B cell (primary cell): ENCODE measurements around the gene DNAJC1. TPM values are rescaled to one million over a fixed set of nuclear protein-coding genes. Genes with fewer than 3 reads are reported as not detected.

Source experiments
- ATAC-seq: fragments of 200-7000 bp; cut with Tn5 transposase; one replicate; pipeline ENCODE4 v1.10.0; 2021; ENCODE audit warnings: low read depth, mild to moderate bottlenecking, moderate number of reproducible peaks, moderate library complexity
- CTCF ChIA-PET: fragments of 350-600 bp; sonication (Branson Sonifier 250); formaldehyde crosslinking; loops from one replicate; lab custom pipeline; 2021; ENCODE audit warnings: antibody characterized with exemption, inconsistent platforms; lab: Charles Lee
- POLR2A ChIA-PET: fragments of 350-600 bp; sonication (Branson Sonifier 250); formaldehyde crosslinking; loops from one replicate; lab custom pipeline; 2021; ENCODE audit warnings: antibody characterized with exemption; lab: Charles Lee
- DNase-seq: peaks from one replicate; pipeline ENCODE4 v3.0.0; 2013
- H2AFZ ChIP-seq: 2 replicates; pipeline ENCODE4 v1.6.1; 2012; ENCODE audit warnings: mild to moderate bottlenecking, low read depth, low read length; ENCODE audit not compliant: insufficient read depth, poor library complexity, severe bottlenecking
- H3K27ac ChIP-seq, 2 donors: 1 replicate in 1 of 2; 2 replicates in 1 of 2; pipeline ENCODE4 v1.5.1; 2012 to 2013; ENCODE audit warnings: low read length in 2 of 2, mild to moderate bottlenecking in 2 of 2, moderate library complexity in 1 of 2
- H3K27me3 ChIP-seq, 4 experiments: fragments of 200-600 bp in 1 of 4; sonication (generic) in 1 of 4; replicated peaks in 1 of 4; 1 replicate in 2 of 4; 2 replicates in 2 of 4; pipeline versions ENCODE4 v1.6.1 to v1.7.0; 2013 to 2016; ENCODE audit warnings: low read length in 3 of 4, mild to moderate bottlenecking in 2 of 4, mixed read lengths in 1 of 4, moderate library complexity in 1 of 4; ENCODE audit not compliant: insufficient read depth in 4 of 4, control insufficient read depth in 3 of 4; ENCODE audit errors: control extremely low read depth in 1 of 4
- H3K36me3 ChIP-seq, 2 experiments: replicated peaks in 1 of 2; 1 replicate in 1 of 2; 2 replicates in 1 of 2; pipeline versions ENCODE4 v1.6.1 to v1.7.1; 2013; ENCODE audit warnings: low read length in 1 of 2; ENCODE audit not compliant: insufficient read depth in 2 of 2, control insufficient read depth in 1 of 2; ENCODE audit errors: control extremely low read depth in 1 of 2, extremely low read depth in 1 of 2
- H3K4me1 ChIP-seq, 2 donors: fragments of 200-600 bp in 1 of 2; sonication (generic) in 1 of 2; 1 replicate in 1 of 2; 2 replicates in 1 of 2; pipeline versions ENCODE4 v1.5.1 to v1.6.1; 2013 to 2017; ENCODE audit warnings: low read length in 2 of 2; ENCODE audit not compliant: control insufficient read depth in 2 of 2, insufficient read depth in 2 of 2
- H3K4me2 ChIP-seq: replicated peaks from 2 replicates; pipeline ENCODE3; 2012; ENCODE audit warnings: mild to moderate bottlenecking, low read depth, low read length; ENCODE audit not compliant: poor library complexity, severe bottlenecking
- H3K4me3 ChIP-seq, 5 experiments: fragments of 200-600 bp in 1 of 5; sonication (generic) in 1 of 5; 1 replicate in 3 of 5; 2 replicates in 2 of 5; pipeline versions ENCODE4 v1.5.1 to v1.7.0; 2011 to 2016; ENCODE audit warnings: low read length in 4 of 5, mild to moderate bottlenecking in 4 of 5, low read depth in 2 of 5, control low read depth in 1 of 5, moderate library complexity in 1 of 5; ENCODE audit not compliant: insufficient read depth in 1 of 5; ENCODE audit errors: control extremely low read depth in 1 of 5, extremely low read depth in 1 of 5
- H3K79me2 ChIP-seq: fragments of 200-600 bp; sonication (generic); one replicate; pipeline ENCODE4 v1.6.0; 2016; ENCODE audit warnings: low read length; ENCODE audit not compliant: control insufficient read depth, insufficient read depth
- H3K9ac ChIP-seq: fragments of 200-600 bp; sonication (generic); 2 replicates; pipeline ENCODE4 v1.6.1; 2017; ENCODE audit warnings: mild to moderate bottlenecking, low read length, moderate library complexity
- H3K9me3 ChIP-seq, 3 donors: one replicate each; pipeline versions ENCODE4 v1.6.1 to v1.7.1; 2013; ENCODE audit warnings: low read length in 2 of 3; ENCODE audit not compliant: control insufficient read depth in 2 of 3, insufficient read depth in 1 of 3; ENCODE audit errors: control extremely low read depth in 1 of 3
- H4K20me1 ChIP-seq: 2 replicates; pipeline ENCODE4 v1.6.0; 2012; ENCODE audit warnings: mild to moderate bottlenecking, low read length; ENCODE audit not compliant: insufficient read depth, control insufficient read depth, poor library complexity, severe bottlenecking
- H3K27ac Mint-ChIP-seq: one replicate; pipeline ENCODE4 v1.8.0; 2021; ENCODE audit warnings: mixed read lengths
- H3K27me3 Mint-ChIP-seq: one replicate; pipeline ENCODE4 v1.8.0; 2021; ENCODE audit warnings: mixed read lengths
- H3K4me1 Mint-ChIP-seq: one replicate; pipeline ENCODE4 v1.8.0; 2021; ENCODE audit warnings: mixed read lengths
- H3K4me3 Mint-ChIP-seq: one replicate; pipeline ENCODE4 v1.8.0; 2021; ENCODE audit warnings: mixed read lengths
- H3K9me3 Mint-ChIP-seq: one replicate; pipeline ENCODE4 v1.8.0; 2022; ENCODE audit warnings: mixed read lengths; ENCODE audit not compliant: insufficient read depth
- CTCF ChIP-seq: fragments of 200-600 bp; IDR thresholded peaks from one replicate; pipeline ENCODE4 v1.8.0; 2022; ENCODE audit warnings: antibody characterized with exemption, mild to moderate bottlenecking
- EZH2 ChIP-seq: IDR thresholded peaks from 2 replicates; pipeline ENCODE4 v1.6.1; 2012; ENCODE audit warnings: borderline replicate concordance, low read depth, mild to moderate bottlenecking, moderate library complexity, low read length; ENCODE audit not compliant: insufficient read depth, poor library complexity, severe bottlenecking
- WGBS: methylation state at CpG from one replicate; pipeline ENCODE4 v1.1.5; 2013; ENCODE audit warnings: missing lambda C conversion rate; ENCODE audit not compliant: insufficient coverage; 5-methylcytosine and 5-hydroxymethylcytosine counted together
- intact Hi-C: fragments of 100-400 bp; cut with micrococcal nuclease; formaldehyde crosslinking; loops from one replicate; pipeline ENCODE4 v1.10.0; 2022
- polyA plus RNA-seq: library from polyadenylated mRNA; depleted of rRNA; stranded (reverse); fragments of >200 nt; gene quantifications from 2 replicates; pipeline ENCODE4 v1.2.3, GENCODE V29; 2012
- total RNA-seq, 2 donors: library from RNA; stranded (reverse); fragments of 120-200 nt in 1 of 2; gene quantifications; 1 replicate in 1 of 2; 2 replicates in 1 of 2; pipeline versions ENCODE4 v1.2.3 to v1.2.4, GENCODE V29; 2013 to 2022

DNAJC1 gene
- total and polyA plus RNA-seq, 2 donors (not counting 1 experiment from before 2014, with no cell fraction given): 9.4 to 15.4 TPM

DNA sequence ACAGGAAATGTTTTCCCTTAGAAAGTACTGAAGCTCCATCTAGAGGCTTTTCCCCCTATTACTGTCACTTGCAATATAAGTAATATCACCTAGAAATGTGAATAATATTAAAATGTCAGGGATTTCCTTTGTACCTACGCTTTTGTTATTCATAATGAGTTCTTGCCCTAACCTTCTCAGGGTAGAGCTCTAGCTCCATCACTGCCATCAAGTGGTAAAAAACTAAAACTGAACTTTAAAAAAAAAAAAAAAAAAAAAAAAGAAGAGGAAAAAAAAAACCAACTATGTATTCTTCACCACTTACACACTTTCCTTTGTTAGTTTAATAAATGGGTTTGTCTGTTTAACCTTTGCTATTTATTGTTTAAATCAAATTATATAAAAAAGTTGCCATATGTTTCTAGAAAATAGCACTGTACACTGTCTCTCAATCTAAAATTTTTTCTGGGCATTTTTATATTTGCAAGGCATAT, 49.9 kb downstream of the DNAJC1 start:
- H3K4me1 ChIP-seq: peaks cover 2 to 4% of the 10 kb centered on the region in 2 donors
- H3K27ac Mint-ChIP-seq: no peak overlapping the region
- peak overlapping the region; percentile 9 for H3K4me2 ChIP-seq
- ATAC-seq: no peak
- H3K4me3 ChIP-seq: no peak overlapping the region
- H3K36me3 ChIP-seq: no peaks in the 10 kb centered on the region
- H3K9me3 ChIP-seq: no peaks in the 10 kb centered on the region
- ChIA-PET CTCF (interaction anchor here (1.5 kb wide), 1 partner anchor 458 kb away, joined by 10 read pairs; no protein-coding TSS in a partner anchor), POLR2A (no interaction called here)
- no peaks in the 10 kb centered on the region for H3K27me3 ChIP-seq
- intact Hi-C loops: loop anchor here (1.0 to 5.0 kb wide), 2 partner anchors 458 to 1096 kb away; no protein-coding TSS in a partner anchor
- no peak overlapping the region for H2AFZ ChIP-seq
- peak; percentile 57 for TF ChIP-seq CTCF
- no peak for TF ChIP-seq EZH2
- H3K27ac ChIP-seq: no peak overlapping the region
- H4K20me1 ChIP-seq: no peaks in the 10 kb centered on the region
- H3K4me3 Mint-ChIP-seq: no peak overlapping the region
- peak; percentile 23 for DNase-seq
- no peaks in the 10 kb centered on the region for H3K27me3 Mint-ChIP-seq
- H3K79me2 ChIP-seq: no peaks in the 10 kb centered on the region
- H3K9me3 Mint-ChIP-seq: no peaks in the 10 kb centered on the region
- H3K4me1 Mint-ChIP-seq: peaks cover 4% of the 10 kb centered on the region
- no CpG with 5 or more reads among the region's 1 CpG for WGBS
- H3K9ac ChIP-seq: no peak overlapping the region

DNA sequence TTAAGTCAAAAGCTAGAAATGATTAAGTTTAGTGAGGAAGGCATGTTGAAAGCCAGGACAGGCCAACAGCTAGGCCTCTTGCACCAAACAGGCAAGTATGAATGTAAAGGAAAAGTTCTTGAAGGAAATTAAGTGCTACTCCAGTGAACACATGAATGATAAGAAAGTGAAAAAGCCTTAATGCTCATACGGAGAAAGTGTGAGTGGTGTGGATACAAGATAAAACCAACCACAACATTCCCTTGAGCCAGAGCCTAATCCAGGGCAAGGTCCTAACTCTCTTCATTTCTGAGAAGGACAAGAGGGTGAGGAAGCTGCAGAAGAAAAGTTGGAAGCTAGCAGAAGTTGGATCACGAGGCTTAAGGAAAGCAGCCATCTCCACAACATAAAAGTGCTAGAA, 53.0 kb downstream of the DNAJC1 start:
- ChIA-PET POLR2A (no interaction called here), CTCF (no interaction called here)
- H3K4me1 Mint-ChIP-seq: peaks cover 5% of the 10 kb centered on the region
- no CpG with 5 or more reads among the region's 2 CpGs for WGBS
- H3K9me3 Mint-ChIP-seq: no peaks in the 10 kb centered on the region
- no peak overlapping the region for H3K4me2 ChIP-seq
- no peak overlapping the region for H3K4me3 ChIP-seq
- no peak overlapping the region for H3K27ac ChIP-seq
- DNase-seq (no peak), ATAC-seq (no peak)
- no peaks in the 10 kb centered on the region for H3K36me3 ChIP-seq
- no peaks in the 10 kb centered on the region for H3K9me3 ChIP-seq
- H3K79me2 ChIP-seq: no peaks in the 10 kb centered on the region
- H4K20me1 ChIP-seq: no peaks in the 10 kb centered on the region
- H3K27ac Mint-ChIP-seq: no peak overlapping the region
- no peak overlapping the region for H2AFZ ChIP-seq
- peaks cover 2 to 4% of the 10 kb centered on the region in 2 donors for H3K4me1 ChIP-seq
- H3K9ac ChIP-seq: no peak overlapping the region
- no peaks in the 10 kb centered on the region for H3K27me3 ChIP-seq
- H3K4me3 Mint-ChIP-seq: no peak overlapping the region
- H3K27me3 Mint-ChIP-seq: no peaks in the 10 kb centered on the region
- TF ChIP-seq EZH2 (no peak), CTCF (no peak)
- intact Hi-C loops: loop anchor here (5.0 kb wide), 1 partner anchor 1093 kb away; no protein-coding TSS in a partner anchor
